CD4-positive, alpha-beta T cell (primary cell): ENCODE results near the gene CFAP97D1. TPM values are rescaled to one million over a fixed set of nuclear protein-coding genes. Genes with fewer than 3 reads are reported as not detected.

Experiments used
- ATAC-seq: fragments of 200-7000 bp; cut with Tn5 transposase; one replicate; pipeline ENCODE4 v1.10.0; 2022; ENCODE audit warnings: mild to moderate bottlenecking; ENCODE audit not compliant: poor library complexity
- CTCF ChIA-PET: fragments of 350-600 bp; sonication (Branson Sonifier 250); formaldehyde crosslinking; loops from one replicate; lab custom pipeline; 2021; ENCODE audit warnings: antibody characterized with exemption, inconsistent platforms; lab: Charles Lee
- POLR2A ChIA-PET: fragments of 350-600 bp; sonication (Branson Sonifier 250); formaldehyde crosslinking; loops from one replicate; lab custom pipeline; 2021; ENCODE audit warnings: antibody characterized with exemption, inconsistent platforms; lab: Charles Lee
- DNase-seq, 14 experiments: peaks; one replicate each; pipeline ENCODE4 v3.0.0-alpha.2; 2013 to 2020; ENCODE audit warnings: mixed read lengths in 2 of 14
- H3K27ac ChIP-seq, 2 donors: one replicate each; pipeline versions ENCODE4 v1.5.1 to v1.7.0; 2013; ENCODE audit warnings: low read length in 2 of 2, low read depth in 1 of 2, mild to moderate bottlenecking in 1 of 2
- H3K27me3 ChIP-seq, 2 experiments: 1 replicate in 1 of 2; 2 replicates in 1 of 2; pipeline versions ENCODE4 v1.6.1 to v1.7.0; 2013; ENCODE audit warnings: low read length in 2 of 2, control low read depth in 1 of 2, mild to moderate bottlenecking in 1 of 2, moderate library complexity in 1 of 2; ENCODE audit not compliant: insufficient read depth in 2 of 2, control insufficient read depth in 1 of 2
- H3K36me3 ChIP-seq: one replicate; pipeline ENCODE4 v1.6.1; 2013; ENCODE audit warnings: low read length, control low read depth; ENCODE audit not compliant: insufficient read depth
- H3K4me1 ChIP-seq: one replicate; pipeline ENCODE4 v1.6.1; 2013; ENCODE audit warnings: low read length, control low read depth; ENCODE audit not compliant: insufficient read depth
- H3K4me3 ChIP-seq: one replicate; pipeline ENCODE4 v1.5.1; 2013; ENCODE audit warnings: mild to moderate bottlenecking, low read length, moderate library complexity
- H3K9me3 ChIP-seq, 2 experiments: 1 replicate in 1 of 2; 2 replicates in 1 of 2; pipeline versions ENCODE4 v1.6.1 to v1.7.0; 2013; ENCODE audit warnings: low read length in 2 of 2, mild to moderate bottlenecking in 2 of 2, control low read depth in 1 of 2, moderate library complexity in 1 of 2; ENCODE audit not compliant: control insufficient read depth in 1 of 2, insufficient read depth in 1 of 2
- H3K27ac Mint-ChIP-seq: one replicate; pipeline ENCODE4 v1.8.0; 2020; ENCODE audit warnings: mixed read lengths
- H3K27me3 Mint-ChIP-seq: one replicate; pipeline ENCODE4 v1.8.0; 2021; ENCODE audit warnings: mixed read lengths
- H3K36me3 Mint-ChIP-seq: one replicate; pipeline ENCODE4 v1.8.0; 2021; ENCODE audit warnings: low read depth, mixed read lengths
- H3K4me1 Mint-ChIP-seq: one replicate; pipeline ENCODE4 v1.8.0; 2021; ENCODE audit warnings: low read depth, mixed read lengths
- H3K4me3 Mint-ChIP-seq: one replicate; pipeline ENCODE4 v1.8.0; 2020; ENCODE audit warnings: mild to moderate bottlenecking, mixed read lengths
- H3K9me3 Mint-ChIP-seq: one replicate; pipeline ENCODE4 v1.8.0; 2020; ENCODE audit warnings: mixed read lengths
- CTCF ChIP-seq: fragments of 200-600 bp; IDR thresholded peaks from one replicate; pipeline ENCODE4 v1.8.0; 2022; ENCODE audit warnings: antibody characterized with exemption, mild to moderate bottlenecking
- intact Hi-C, 2 experiments: fragments of 100-400 bp; cut with DNase I in 1 of 2; cut with micrococcal nuclease in 1 of 2; formaldehyde crosslinking; loops; one replicate each; pipeline versions ENCODE4 v1.15.1 to v1.9.0; 2023 to 2025; cut with DNase I, micrococcal nuclease
- total RNA-seq, 174 experiments: library from RNA in 2 of 174; stranded (reverse) in 2 of 174; gene quantifications; one replicate each; pipeline ENCODE4 v1.2.3 and lab custom pipeline; 2021 to 2026

CFAP97D1 gene
- total RNA-seq, 2 experiments from 2014 or later: not detected

GRCh38 chr17:43812396-43813265, 32.4 kb downstream of the CFAP97D1 start:
- Histone ChIP-seq H3K27me3 (no peaks in the 10 kb centered on the region), H3K36me3 (no peaks in the 10 kb centered on the region), H3K4me3 (no peak overlapping the region), H3K4me1 (no peaks in the 10 kb centered on the region), H3K27ac (no peak overlapping the region), H3K9me3 (no peaks in the 10 kb centered on the region)
- Mint-ChIP-seq H3K27me3 (peaks cover 7% of the 10 kb centered on the region), H3K36me3 (no peaks in the 10 kb centered on the region), H3K9me3 (no peaks in the 10 kb centered on the region), H3K4me1 (no peaks in the 10 kb centered on the region), H3K4me3 (no peak overlapping the region), H3K27ac (no peak overlapping the region)
- intact Hi-C loops: no loop called here
- no peak for TF ChIP-seq CTCF
- CTCF ChIA-PET: no interaction called here
- no peak for DNase-seq
- ATAC-seq: no peak
- POLR2A ChIA-PET: no interaction called here

GRCh38 chr17:43813386-43813785, 33.2 kb downstream of the CFAP97D1 start:
- Histone ChIP-seq H3K4me3 (no peak overlapping the region), H3K36me3 (no peaks in the 10 kb centered on the region), H3K27ac (no peak overlapping the region), H3K27me3 (no peaks in the 10 kb centered on the region), H3K9me3 (no peaks in the 10 kb centered on the region), H3K4me1 (no peaks in the 10 kb centered on the region)
- Mint-ChIP-seq H3K36me3 (no peaks in the 10 kb centered on the region), H3K4me3 (no peak overlapping the region), H3K4me1 (no peaks in the 10 kb centered on the region), H3K9me3 (no peaks in the 10 kb centered on the region), H3K27me3 (peaks cover 2% of the 10 kb centered on the region), H3K27ac (no peak overlapping the region)
- no peak for ATAC-seq
- no peak for DNase-seq
- CTCF ChIA-PET: no interaction called here
- intact Hi-C loops: no loop called here
- POLR2A ChIA-PET: no interaction called here
- TF ChIP-seq CTCF: no peak

GRCh38 chr17:43814026-43814425, 33.8 kb downstream of the CFAP97D1 start:
- Mint-ChIP-seq H3K9me3 (no peaks in the 10 kb centered on the region), H3K27me3 (no peaks in the 10 kb centered on the region), H3K27ac (no peak overlapping the region), H3K36me3 (no peaks in the 10 kb centered on the region), H3K4me1 (no peaks in the 10 kb centered on the region), H3K4me3 (no peak overlapping the region)
- Histone ChIP-seq H3K27ac (no peak overlapping the region), H3K36me3 (no peaks in the 10 kb centered on the region), H3K4me3 (no peak overlapping the region), H3K4me1 (no peaks in the 10 kb centered on the region), H3K27me3 (no peaks in the 10 kb centered on the region), H3K9me3 (no peaks in the 10 kb centered on the region)
- no peak for TF ChIP-seq CTCF
- CTCF ChIA-PET: no interaction called here
- DNase-seq: no peak
- no peak for ATAC-seq
- intact Hi-C loops: no loop called here
- POLR2A ChIA-PET: no interaction called here
